Measurements from ENCODE around the gene NLRP3.

The NLRP3 gene

DNA sequence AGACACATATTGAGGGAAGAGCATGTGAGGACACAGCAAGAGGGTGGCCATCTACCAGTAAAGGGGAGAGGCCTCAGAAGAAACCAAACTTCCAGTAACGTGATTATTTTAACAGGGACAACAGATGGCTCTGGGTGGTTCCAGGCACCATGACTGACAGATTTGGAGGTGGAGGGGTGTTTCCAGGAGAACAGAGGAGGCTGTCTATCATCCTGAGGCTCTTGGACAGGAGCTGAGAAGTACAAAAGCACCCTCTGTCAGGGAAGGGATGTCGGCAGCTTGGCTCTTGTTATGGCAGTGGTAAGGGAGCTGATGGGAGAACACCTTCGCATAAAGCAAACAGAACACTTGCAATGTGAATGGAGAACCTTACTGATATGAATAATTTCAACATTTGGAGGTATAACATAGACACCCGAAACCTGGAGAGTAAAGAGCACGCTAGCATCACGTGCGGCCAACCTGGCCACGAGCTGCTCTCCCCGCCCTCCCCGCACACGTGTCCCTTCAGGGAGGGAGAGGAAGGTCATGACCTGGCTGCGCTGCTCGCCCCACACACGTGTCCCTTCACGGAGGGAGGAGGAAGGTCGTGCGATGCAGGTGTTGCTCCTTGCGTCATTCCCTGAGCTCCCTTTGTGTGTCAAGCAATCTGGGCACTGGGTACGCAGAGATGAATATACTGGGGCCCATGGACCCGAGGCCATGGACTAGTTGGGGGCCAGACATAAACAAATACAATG is 37.5 kb upstream of the NLRP3 start:
- Mint-ChIP-seq H3K9me3 (peaks cover 7% of the 10 kb centered on the region), H3K4me3 (no peak overlapping the region)
- TF ChIP-seq, protein P1, sequence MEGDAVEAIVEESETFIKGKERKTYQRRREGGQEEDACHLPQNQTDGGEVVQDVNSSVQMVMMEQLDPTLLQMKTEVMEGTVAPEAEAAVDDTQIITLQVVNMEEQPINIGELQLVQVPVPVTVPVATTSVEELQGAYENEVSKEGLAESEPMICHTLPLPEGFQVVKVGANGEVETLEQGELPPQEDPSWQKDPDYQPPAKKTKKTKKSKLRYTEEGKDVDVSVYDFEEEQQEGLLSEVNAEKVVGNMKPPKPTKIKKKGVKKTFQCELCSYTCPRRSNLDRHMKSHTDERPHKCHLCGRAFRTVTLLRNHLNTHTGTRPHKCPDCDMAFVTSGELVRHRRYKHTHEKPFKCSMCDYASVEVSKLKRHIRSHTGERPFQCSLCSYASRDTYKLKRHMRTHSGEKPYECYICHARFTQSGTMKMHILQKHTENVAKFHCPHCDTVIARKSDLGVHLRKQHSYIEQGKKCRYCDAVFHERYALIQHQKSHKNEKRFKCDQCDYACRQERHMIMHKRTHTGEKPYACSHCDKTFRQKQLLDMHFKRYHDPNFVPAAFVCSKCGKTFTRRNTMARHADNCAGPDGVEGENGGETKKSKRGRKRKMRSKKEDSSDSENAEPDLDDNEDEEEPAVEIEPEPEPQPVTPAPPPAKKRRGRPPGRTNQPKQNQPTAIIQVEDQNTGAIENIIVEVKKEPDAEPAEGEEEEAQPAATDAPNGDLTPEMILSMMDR (IDR thresholded peaks at IDR 0.05; ENCODE audit: unreplicated experiment in 3 of 3): no peak

DNA sequence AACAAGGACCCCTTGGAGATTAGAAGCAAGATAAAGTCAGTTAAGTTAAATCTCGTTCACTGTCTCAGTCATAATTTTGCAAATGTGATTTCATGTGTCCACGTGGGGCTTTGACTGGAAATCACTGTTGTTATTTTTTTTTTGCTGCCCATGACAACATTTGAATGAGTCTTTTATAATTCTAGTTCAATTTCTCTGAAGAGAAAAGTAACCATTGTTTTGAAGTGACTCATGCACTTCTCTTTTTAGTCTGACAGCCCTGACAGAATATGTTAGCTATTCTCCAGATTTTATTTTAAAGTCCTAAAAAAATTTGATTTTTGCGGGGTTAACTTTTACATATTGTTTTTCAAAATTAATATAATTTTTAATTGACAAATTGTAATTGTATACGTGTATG is 30.7 kb upstream of the NLRP3 start:
- H3K27ac Mint-ChIP-seq: no peak overlapping the region
- H3K27me3 Mint-ChIP-seq (ENCODE audit: low read depth): peaks cover 18% of the 10 kb centered on the region
- peaks cover 2% of the 10 kb centered on the region for H3K9me3 Mint-ChIP-seq
- H3K4me3 Mint-ChIP-seq: no peak overlapping the region
- TF ChIP-seq, protein P1 (IDR thresholded peaks at IDR 0.05; ENCODE audit: unreplicated experiment in 3 of 3): no peak
- no peaks in the 10 kb centered on the region for H3K36me3 Mint-ChIP-seq (ENCODE audit: low read depth)
- H3K4me1 Mint-ChIP-seq: no peaks in the 10 kb centered on the region

More for the DNA sequence above, 37.5 kb upstream of the NLRP3 start:
- Mint-ChIP-seq H3K4me1 (no peaks in the 10 kb centered on the region), H3K27ac (no peak overlapping the region), H3K27me3 (ENCODE audit: low read depth) (peaks cover 4% of the 10 kb centered on the region), H3K36me3 (ENCODE audit: low read depth) (no peaks in the 10 kb centered on the region)

DNA sequence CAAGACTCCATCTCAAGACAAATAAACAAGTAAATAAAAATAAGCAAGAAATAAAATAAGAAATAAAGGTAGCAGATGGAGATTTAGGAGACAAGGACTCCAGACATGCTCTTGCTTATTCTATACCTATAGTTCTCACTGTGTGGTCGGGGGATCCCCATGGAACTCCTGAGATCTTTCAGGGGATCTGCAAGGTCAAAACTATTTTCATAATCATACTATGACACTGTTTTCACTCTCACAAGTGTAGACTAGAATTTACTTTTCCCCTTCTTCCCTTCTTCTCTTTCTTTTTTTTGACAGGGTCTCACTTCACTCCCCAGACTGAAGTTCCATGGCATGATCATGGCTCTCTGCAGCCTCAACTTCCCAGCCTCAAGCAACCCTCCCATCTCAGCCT is 29.8 kb upstream of the NLRP3 start:
- no peak overlapping the region for H3K4me3 Mint-ChIP-seq
- no peaks in the 10 kb centered on the region for H3K36me3 Mint-ChIP-seq (ENCODE audit: low read depth)
- no peak overlapping the region for H3K27ac Mint-ChIP-seq
- H3K27me3 Mint-ChIP-seq (ENCODE audit: low read depth): peaks cover 18% of the 10 kb centered on the region
- H3K4me1 Mint-ChIP-seq: no peaks in the 10 kb centered on the region
- peaks cover 2% of the 10 kb centered on the region for H3K9me3 Mint-ChIP-seq
- TF ChIP-seq, protein P1 (IDR thresholded peaks at IDR 0.05; ENCODE audit: unreplicated experiment in 3 of 3): no peak

DNA sequence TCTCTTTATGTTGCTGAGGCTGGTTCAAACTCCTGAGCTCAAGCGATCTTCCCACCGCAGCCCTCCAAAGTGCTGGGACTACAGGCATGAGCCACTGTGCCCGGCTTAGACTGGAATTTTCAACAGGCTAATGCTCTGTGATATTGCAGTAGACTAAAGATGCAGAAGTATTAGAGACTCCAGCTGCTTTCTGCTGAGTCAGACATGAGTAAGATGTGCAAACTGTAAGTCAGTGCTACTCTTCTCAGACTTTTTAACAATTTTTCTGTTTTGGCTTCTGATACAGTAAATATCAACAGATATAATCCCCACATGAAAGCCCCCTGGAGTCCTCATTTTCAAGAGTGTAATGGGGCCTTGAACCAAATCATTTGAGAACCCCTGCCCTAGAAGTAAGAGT is 29.3 kb upstream of the NLRP3 start:
- no peaks in the 10 kb centered on the region for H3K4me1 Mint-ChIP-seq
- no peak overlapping the region for H3K27ac Mint-ChIP-seq
- H3K9me3 Mint-ChIP-seq: peaks cover 2% of the 10 kb centered on the region
- H3K4me3 Mint-ChIP-seq: no peak overlapping the region
- no peaks in the 10 kb centered on the region for H3K36me3 Mint-ChIP-seq (ENCODE audit: low read depth)
- H3K27me3 Mint-ChIP-seq (ENCODE audit: low read depth): peaks cover 18% of the 10 kb centered on the region
- TF ChIP-seq, protein P1 (IDR thresholded peaks at IDR 0.05; ENCODE audit: unreplicated experiment in 3 of 3): no peak

DNA sequence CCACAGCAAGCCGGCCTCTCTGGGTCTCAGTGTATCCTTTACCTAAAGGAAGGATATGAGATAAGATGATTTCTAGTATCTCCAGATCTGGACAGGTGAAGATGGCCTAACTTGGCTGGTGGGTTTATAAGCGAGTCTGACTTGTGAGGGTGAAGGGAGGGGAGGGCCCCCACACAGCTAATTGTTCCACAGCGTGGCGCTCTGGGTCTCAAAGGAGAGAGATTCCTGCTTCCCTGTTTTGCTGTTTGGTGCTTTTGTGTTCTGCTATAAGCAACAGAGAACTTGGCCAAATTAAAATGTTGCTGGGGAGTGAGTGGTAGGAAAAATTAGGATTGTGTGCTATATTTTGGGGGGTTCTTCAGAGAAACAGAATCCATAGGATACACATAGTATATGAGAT is 28.9 kb upstream of the NLRP3 start:
- Mint-ChIP-seq H3K27me3 (ENCODE audit: low read depth) (peaks cover 18% of the 10 kb centered on the region), H3K9me3 (peaks cover 2% of the 10 kb centered on the region), H3K27ac (no peak overlapping the region), H3K4me3 (no peak overlapping the region), H3K4me1 (no peaks in the 10 kb centered on the region), H3K36me3 (ENCODE audit: low read depth) (no peaks in the 10 kb centered on the region)
- TF ChIP-seq, protein P1 (IDR thresholded peaks at IDR 0.05; ENCODE audit: unreplicated experiment in 3 of 3): no peak

DNA sequence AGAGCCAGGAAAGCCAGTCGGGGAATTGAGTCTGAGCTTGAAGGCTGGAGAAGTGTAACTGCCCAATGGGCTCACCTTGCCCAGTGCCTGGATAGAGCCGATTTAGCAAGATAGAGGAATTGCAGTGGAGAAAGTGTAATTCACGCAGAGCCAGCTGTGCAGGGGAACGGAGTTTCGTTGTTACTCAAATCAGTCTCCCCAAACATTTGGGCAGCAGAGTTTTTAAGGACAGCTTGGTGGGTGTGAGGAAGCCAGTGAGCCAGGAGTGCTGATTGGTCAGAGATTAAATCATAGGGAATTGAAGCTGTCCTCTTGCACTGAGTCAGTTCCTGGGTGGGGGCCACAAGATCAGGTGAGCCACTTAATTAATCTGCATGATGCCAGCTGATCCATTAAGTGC is 28.4 kb upstream of the NLRP3 start:
- H3K36me3 Mint-ChIP-seq (ENCODE audit: low read depth): no peaks in the 10 kb centered on the region
- TF ChIP-seq, protein P1 (IDR thresholded peaks at IDR 0.05; ENCODE audit: unreplicated experiment in 3 of 3): no peak
- H3K4me3 Mint-ChIP-seq: no peak overlapping the region
- no peak overlapping the region for H3K27ac Mint-ChIP-seq
- H3K9me3 Mint-ChIP-seq: peaks cover 2% of the 10 kb centered on the region
- no peaks in the 10 kb centered on the region for H3K4me1 Mint-ChIP-seq
- peaks cover 18% of the 10 kb centered on the region for H3K27me3 Mint-ChIP-seq (ENCODE audit: low read depth)

Data from nephron (organoid).